PC-3 (cell line): ENCODE data around the gene ALDH6A1. TPM values are rescaled to one million over a fixed set of nuclear protein-coding genes. Genes with fewer than 3 reads are reported as not detected.
A peak's percentile ranks its signal among the peaks of the same experiment; 100 is the strongest.

ENCODE experiments used
- ATAC-seq: fragments of 200-7000 bp; cut with Tn5 transposase; 2 replicates; pipeline ENCODE4 v1.9.1; 2020; ENCODE audit warnings: mild to moderate bottlenecking, moderate library complexity
- BruUV-seq: library from RNA; stranded (reverse); fragments of 400-500 nt; replicated peaks from 2 replicates; lab custom pipeline; 2021; lab: Mats Ljungman, UMichigan
- CTCF ChIA-PET: fragments of 300-600 bp; sonication (Branson Sonifier 250); formaldehyde crosslinking; loops from one replicate; lab custom pipeline; 2022; ENCODE audit warnings: antibody characterized with exemption; lab: Charles Lee
- POLR2A ChIA-PET: fragments of 300-600 bp; sonication (Branson Sonifier 250); formaldehyde crosslinking; loops from one replicate; lab custom pipeline; 2022; ENCODE audit warnings: antibody characterized with exemption; ENCODE audit not compliant: unreplicated experiment; lab: Charles Lee
- DNase-seq: peaks from one replicate; pipeline ENCODE4 v3.0.0-alpha.2; 2015
- H2AFZ ChIP-seq: fragments of 300-600 bp; sonication (generic); 2 replicates; pipeline ENCODE4 v1.6.0; 2016; ENCODE audit warnings: antibody characterized with exemption, low read length
- H3F3A ChIP-seq: fragments of 300-600 bp; sonication (generic); one replicate; pipeline ENCODE4 v1.6.0; 2017; ENCODE audit warnings: antibody characterized with exemption, low read length, control low read depth, mild to moderate bottlenecking; ENCODE audit not compliant: unreplicated experiment
- H3K27ac ChIP-seq: fragments of 300-600 bp; sonication (generic); 2 replicates; pipeline ENCODE4 v1.5.1; 2016; ENCODE audit warnings: mild to moderate bottlenecking, low read length
- H3K27me3 ChIP-seq: fragments of 300-600 bp; sonication (generic); 2 replicates; pipeline ENCODE4 v1.6.1; 2016; ENCODE audit warnings: low read length, mixed read lengths
- H3K36me3 ChIP-seq: fragments of 300-600 bp; sonication (generic); 2 replicates; pipeline ENCODE4 v1.6.1; 2016; ENCODE audit warnings: low read depth, mixed run types, low read length, mixed read lengths
- H3K4me1 ChIP-seq: fragments of 300-600 bp; sonication (generic); 2 replicates; pipeline ENCODE4 v1.5.1; 2016; ENCODE audit warnings: low read length; ENCODE audit not compliant: insufficient read depth
- H3K4me2 ChIP-seq: fragments of 300-600 bp; sonication (generic); 2 replicates; pipeline ENCODE4 v1.6.0; 2016; ENCODE audit warnings: low read length
- H3K4me3 ChIP-seq: fragments of 300-600 bp; sonication (generic); 2 replicates; pipeline ENCODE4 v1.5.1; 2016; ENCODE audit warnings: mild to moderate bottlenecking, low read length, mixed read lengths
- H3K79me2 ChIP-seq: fragments of 300-600 bp; sonication (generic); 2 replicates; pipeline ENCODE4 v1.6.1; 2017; ENCODE audit warnings: low read length, mixed read lengths
- H3K9ac ChIP-seq: fragments of 300-600 bp; sonication (generic); 2 replicates; pipeline ENCODE4 v1.6.0; 2016; ENCODE audit warnings: mild to moderate bottlenecking, low read length
- H3K9me2 ChIP-seq: fragments of 300-600 bp; sonication (generic); replicated peaks from 2 replicates; pipeline ENCODE4 v1.6.1; 2016; ENCODE audit warnings: mixed run types, low read length, mixed read lengths
- H3K9me3 ChIP-seq: fragments of 300-600 bp; sonication (generic); 2 replicates; pipeline ENCODE4 v1.6.1; 2016; ENCODE audit warnings: low read length, mixed read lengths
- H4K20me1 ChIP-seq: fragments of 300-600 bp; sonication (generic); 2 replicates; pipeline ENCODE4 v1.6.1; 2016; ENCODE audit warnings: low read length, mixed read lengths
- CTCF ChIP-seq: fragments of 300-600 bp; sonication (generic); conservative IDR thresholded peaks from 2 replicates; pipeline ENCODE4 v1.5.1; 2017; ENCODE audit warnings: antibody characterized with exemption, low read depth, mild to moderate bottlenecking, low read length
- EZH2 ChIP-seq: fragments of 300-600 bp; sonication (generic); IDR thresholded peaks from one replicate; pipeline ENCODE4 v1.6.1; 2017; ENCODE audit warnings: antibody characterized with exemption, mild to moderate bottlenecking, low read length; ENCODE audit not compliant: unreplicated experiment
- EZH2phosphoT487 ChIP-seq: fragments of 300-600 bp; sonication (generic); IDR thresholded peaks from 2 replicates; pipeline ENCODE4 v1.6.1; 2018; ENCODE audit warnings: mild to moderate bottlenecking, antibody characterized with exemption, low read length, borderline replicate concordance
- intact Hi-C: fragments of 100-400 bp; cut with micrococcal nuclease; formaldehyde crosslinking; loops from 2 replicates; pipeline ENCODE4 v1.9.0; 2023
- total RNA-seq: library from RNA; depleted of rRNA; stranded (reverse); fragments of >200 nt; gene quantifications from 2 replicates; pipeline ENCODE4 v1.2.3, GENCODE V29; 2014

ALDH6A1 gene
- total RNA-seq, 1 experiment from 2014 or later = 5.4 TPM

- H3K79me2 ChIP-seq = peaks cover 23% of the 10 kb centered on the region
- no TSS peak for BruUV-seq
Observed at GRCh38 chr14:74083784-74084276, 423 bp downstream of the ALDH6A1 start.

GRCh38 chr14:74083161-74083560 lies 1.1 kb downstream of the ALDH6A1 start:
- Histone ChIP-seq H3K9me2 (no peaks in the 10 kb centered on the region), H3K4me3 (peak overlapping the region; percentile 88; the same call in 1 of the 2 replicates), H2AFZ (no peak overlapping the region), H3K9ac (0 out of 2 replicates have a peak overlapping the region, but pooled peaks have one; percentile 72), H3K9me3 (no peaks in the 10 kb centered on the region), H3K36me3 (no peaks in the 10 kb centered on the region), H3K27me3 (no peaks in the 10 kb centered on the region), H4K20me1 (no peaks in the 10 kb centered on the region), H3K4me1 (peaks cover 20% of the 10 kb centered on the region), H3K79me2 (peaks cover 19% of the 10 kb centered on the region), H3K27ac (no peak overlapping the region), H3F3A (no peaks in the 10 kb centered on the region), H3K4me2 (peak overlapping the region; percentile 97)
- intact Hi-C loops = loop anchor here (5.0 kb wide), 1 partner anchor 131 kb away; the partner anchor contains the start of genes COQ6 and FAM161B
- no TSS peak for BruUV-seq
- ChIA-PET CTCF (no interaction called here), POLR2A (no interaction called here)
- no peak for TF ChIP-seq EZH2phosphoT487
- no peak for TF ChIP-seq EZH2
- no peak for TF ChIP-seq CTCF
- no peak for DNase-seq
- no peak for ATAC-seq

More at GRCh38 chr14:74083784-74084276, 423 bp downstream of the ALDH6A1 start:
- Histone ChIP-seq H3K4me1 (peaks cover 20% of the 10 kb centered on the region), H3K9me3 (no peaks in the 10 kb centered on the region), H4K20me1 (no peaks in the 10 kb centered on the region), H3K27ac (no peak overlapping the region), H3K4me2 (peak overlapping the region; percentile 97), H3K4me3 (peak overlapping the region; percentile 88), H3K27me3 (no peaks in the 10 kb centered on the region), H3K9ac (peak overlapping the region; percentile 72), H3K36me3 (no peaks in the 10 kb centered on the region), H3K9me2 (no peaks in the 10 kb centered on the region), H3F3A (no peaks in the 10 kb centered on the region), H2AFZ (peak overlapping the region; percentile 88)
- no peak for DNase-seq
- intact Hi-C loops = loop anchor here (5.0 kb wide), 1 partner anchor 132 kb away; the partner anchor contains the start of genes COQ6 and FAM161B
- POLR2A ChIA-PET = interaction anchor here (0.6 kb wide), 1 partner anchor 758 kb away, joined by 3 read pairs; no protein-coding TSS in a partner anchor
- TF ChIP-seq EZH2phosphoT487 = no peak
- peak; percentile 16; the same call in 1 of the 2 replicates for TF ChIP-seq CTCF
- TF ChIP-seq EZH2 = no peak
- CTCF ChIA-PET = no interaction called here
- ATAC-seq = peak; percentile 22

GRCh38 chr14:74081491-74081890 lies 2.8 kb downstream of the ALDH6A1 start:
- Histone ChIP-seq H3K9me2 (no peaks in the 10 kb centered on the region), H4K20me1 (no peaks in the 10 kb centered on the region), H3K79me2 (peaks cover 14% of the 10 kb centered on the region), H3K4me3 (no peak overlapping the region), H3K4me1 (peaks cover 20% of the 10 kb centered on the region), H3K27me3 (no peaks in the 10 kb centered on the region), H3K9me3 (no peaks in the 10 kb centered on the region), H3K4me2 (no peak overlapping the region), H3K27ac (no peak overlapping the region), H3K9ac (no peak overlapping the region), H3F3A (no peaks in the 10 kb centered on the region), H2AFZ (no peak overlapping the region), H3K36me3 (no peaks in the 10 kb centered on the region)
- DNase-seq (no peak), ATAC-seq (no peak)
- BruUV-seq = no TSS peak
- ChIA-PET POLR2A (no interaction called here), CTCF (no interaction called here)
- TF ChIP-seq EZH2phosphoT487 (no peak), CTCF (no peak), EZH2 (no peak)
- intact Hi-C loops = loop anchor here (5.0 kb wide), 1 partner anchor 129 kb away; the partner anchor contains the start of genes COQ6 and FAM161B
